Endothelial cell of umbilical vein (primary cell): Measurements from ENCODE around the gene SLC26A2. TPM values are rescaled to one million over a fixed set of nuclear protein-coding genes. Genes with fewer than 3 reads are reported as not detected.

Experiments
- BruUV-seq: library from RNA; stranded (reverse); fragments of 400-500 nt; replicated peaks from 2 replicates; lab custom pipeline; 2021; lab: Mats Ljungman, UMichigan
- CTCF ChIA-PET: fragments of 300-600, 350-600 bp; sonication (Branson Sonifier 250); formaldehyde crosslinking; loops from one replicate; lab custom pipeline; 2021; ENCODE audit warnings: antibody characterized with exemption, inconsistent platforms; lab: Charles Lee
- POLR2A ChIA-PET: fragments of 300-600, 350-600 bp; sonication (Branson Sonifier 250); formaldehyde crosslinking; loops from one replicate; lab custom pipeline; 2021; ENCODE audit warnings: antibody characterized with exemption, inconsistent platforms; lab: Charles Lee
- DNase-seq: peaks from one replicate; pipeline ENCODE4 v3.0.0-alpha.2; 2011; ENCODE audit warnings: low read depth, low spot score
- FAIRE-seq: peaks from 2 replicates; lab custom pipeline; 2011; peaks lifted over from hg19 to GRCh38; lab: Jason Lieb, UNC
- H2AFZ ChIP-seq: 2 replicates; pipeline ENCODE4 v1.6.0; 2012; ENCODE audit warnings: low read depth, low read length, control low read depth, inconsistent platforms
- H3K27ac ChIP-seq: 2 replicates; pipeline ENCODE4 v1.5.1; 2011; ENCODE audit warnings: low read depth, mild to moderate bottlenecking, control low read depth, low read length, moderate library complexity; ENCODE audit not compliant: insufficient read depth
- H3K27me3 ChIP-seq, 2 experiments: 2 replicates each; pipeline versions ENCODE4 v1.6.0 to v1.6.1; 2011; ENCODE audit warnings: low read length in 2 of 2, mixed read lengths in 1 of 2; ENCODE audit not compliant: control insufficient read depth in 2 of 2, insufficient read depth in 2 of 2
- H3K36me3 ChIP-seq, 2 experiments: 2 replicates in 1 of 2; 3 replicates in 1 of 2; pipeline ENCODE4 v1.5.1; 2011; ENCODE audit warnings: low read length in 2 of 2, mild to moderate bottlenecking in 1 of 2, moderate library complexity in 1 of 2; ENCODE audit not compliant: control insufficient read depth in 2 of 2, insufficient read depth in 2 of 2; ENCODE audit errors: extremely low read depth in 1 of 2
- H3K4me1 ChIP-seq: 3 replicates; pipeline ENCODE4 v1.5.1; 2011; ENCODE audit warnings: mild to moderate bottlenecking, low read length; ENCODE audit not compliant: control insufficient read depth, insufficient read depth; ENCODE audit errors: extremely low read depth
- H3K4me2 ChIP-seq: 2 replicates; pipeline ENCODE4 v1.6.1; 2011; ENCODE audit warnings: low read length, control low read depth, mixed read lengths; ENCODE audit not compliant: insufficient read depth
- H3K4me3 ChIP-seq, 3 experiments: fragments of 200-600 bp in 1 of 3; sonication (generic), shearing (Covaris generic) in 1 of 3; replicated peaks in 1 of 3; 2 replicates each; pipeline ENCODE4 v1.5.1; 2011 to 2016; ENCODE audit warnings: control low read depth in 3 of 3, low read length in 3 of 3, mild to moderate bottlenecking in 2 of 3, inconsistent platforms in 1 of 3, low read depth in 1 of 3, moderate library complexity in 1 of 3; ENCODE audit not compliant: insufficient read depth in 1 of 3
- H3K79me2 ChIP-seq: 2 replicates; pipeline ENCODE4 v1.6.0; 2012; ENCODE audit warnings: low read length, inconsistent platforms; ENCODE audit not compliant: control insufficient read depth, insufficient read depth
- H3K9ac ChIP-seq: replicated peaks from 2 replicates; pipeline ENCODE3; 2011; ENCODE audit warnings: low read length, control low read depth; ENCODE audit not compliant: insufficient read depth; ENCODE audit errors: extremely low read depth
- H3K9me1 ChIP-seq: replicated peaks from 3 replicates; pipeline ENCODE4 v1.6.0; 2011; ENCODE audit warnings: mild to moderate bottlenecking, low read length; ENCODE audit not compliant: control insufficient read depth, insufficient read depth; ENCODE audit errors: extremely low read depth
- H3K9me3 ChIP-seq: replicated peaks from 2 replicates; pipeline ENCODE4 v1.5.1; 2012; ENCODE audit warnings: low read length, inconsistent platforms; ENCODE audit not compliant: control insufficient read depth, insufficient read depth
- H4K20me1 ChIP-seq: replicated peaks from 2 replicates; pipeline ENCODE3; 2011; ENCODE audit warnings: mild to moderate bottlenecking, low read length; ENCODE audit not compliant: control insufficient read depth, insufficient read depth; ENCODE audit errors: extremely low read depth
- EZH2 ChIP-seq: IDR thresholded peaks from 2 replicates; pipeline ENCODE4 v1.6.1; 2012; ENCODE audit warnings: borderline replicate concordance, low read depth, mild to moderate bottlenecking, moderate library complexity, low read length, inconsistent platforms; ENCODE audit not compliant: severe bottlenecking
- FOS ChIP-seq: IDR thresholded peaks from 2 replicates; pipeline ENCODE4 v1.6.1; 2011; ENCODE audit warnings: mild to moderate bottlenecking, low read length, moderate library complexity, borderline replicate concordance; ENCODE audit not compliant: insufficient read depth
- GATA2 ChIP-seq: IDR thresholded peaks from 2 replicates; pipeline ENCODE4 v1.7.0; 2011; ENCODE audit warnings: low read depth, mild to moderate bottlenecking, moderate library complexity, mixed read lengths, low read length; ENCODE audit not compliant: insufficient read length, insufficient read depth
- JUN ChIP-seq: IDR thresholded peaks from 2 replicates; pipeline ENCODE4 v1.6.1; 2011; ENCODE audit warnings: borderline replicate concordance, low read depth; ENCODE audit not compliant: insufficient read length, insufficient read depth
- MYC ChIP-seq: IDR thresholded peaks from one replicate; pipeline ENCODE4 v1.6.1; 2011; ENCODE audit warnings: mild to moderate bottlenecking, low read depth, low read length
- POLR2A ChIP-seq: IDR thresholded peaks from 2 replicates; pipeline ENCODE4 v1.6.1; 2012; ENCODE audit warnings: low read depth, mild to moderate bottlenecking, control low read depth, low read length
- POLR2AphosphoS5 ChIP-seq: IDR thresholded peaks from 2 replicates; pipeline ENCODE4 v1.6.1; 2012; ENCODE audit warnings: low read depth, mild to moderate bottlenecking, control low read depth, low read length, moderate library complexity; ENCODE audit not compliant: insufficient read depth
- dilution Hi-C: fragments of 300-500 bp; cut with MboI; formaldehyde crosslinking; loops from one replicate; pipeline ENCODE4 v1.15.0; 2019; ENCODE audit warnings: low sequenced_read_pairs; ENCODE audit not compliant: extremely low pct_ligation_motif_present
- intact Hi-C: fragments of 100-400 bp; cut with micrococcal nuclease; formaldehyde crosslinking; loops from one replicate; pipeline ENCODE4 v1.10.0; 2022
- polyA plus RNA-seq, 4 experiments: library from polyadenylated mRNA; depleted of rRNA in 3 of 4; stranded (reverse) in 3 of 4; unstranded in 1 of 4; fragments of >200 nt; gene quantifications; 2 replicates each; pipeline versions ENCODE4 v1.2.1 to v1.2.3, GENCODE V29; 2011 to 2012; ENCODE audit warnings: missing spikeins in 1 of 4
- total RNA-seq: library from RNA; stranded (reverse); gene quantifications from 2 replicates; pipeline ENCODE4 v1.2.3, GENCODE V29; 2021
- TF ChIP-seq, protein P1 (sequence below): IDR thresholded peaks from 2 replicates; pipeline ENCODE4 v1.6.1; 2011; ENCODE audit not compliant: insufficient read depth, insufficient read length
- TF ChIP-seq, protein P2 (sequence below), 2 donors: IDR thresholded peaks; 1 replicate in 1 of 2; 2 replicates in 1 of 2; pipeline ENCODE4 v1.5.1; 2011; ENCODE audit warnings: low read length in 2 of 2, mild to moderate bottlenecking in 2 of 2, moderate library complexity in 2 of 2, control low read depth in 1 of 2, inconsistent platforms in 1 of 2, low read depth in 1 of 2; ENCODE audit not compliant: insufficient read depth in 1 of 2; ENCODE audit errors: extremely low read depth in 1 of 2

SLC26A2 gene
- total and polyA plus RNA-seq, 2 donors (not counting 3 experiments of a cell fraction or from before 2014, with no cell fraction given) = 5.9 to 16.8 TPM

DNA sequence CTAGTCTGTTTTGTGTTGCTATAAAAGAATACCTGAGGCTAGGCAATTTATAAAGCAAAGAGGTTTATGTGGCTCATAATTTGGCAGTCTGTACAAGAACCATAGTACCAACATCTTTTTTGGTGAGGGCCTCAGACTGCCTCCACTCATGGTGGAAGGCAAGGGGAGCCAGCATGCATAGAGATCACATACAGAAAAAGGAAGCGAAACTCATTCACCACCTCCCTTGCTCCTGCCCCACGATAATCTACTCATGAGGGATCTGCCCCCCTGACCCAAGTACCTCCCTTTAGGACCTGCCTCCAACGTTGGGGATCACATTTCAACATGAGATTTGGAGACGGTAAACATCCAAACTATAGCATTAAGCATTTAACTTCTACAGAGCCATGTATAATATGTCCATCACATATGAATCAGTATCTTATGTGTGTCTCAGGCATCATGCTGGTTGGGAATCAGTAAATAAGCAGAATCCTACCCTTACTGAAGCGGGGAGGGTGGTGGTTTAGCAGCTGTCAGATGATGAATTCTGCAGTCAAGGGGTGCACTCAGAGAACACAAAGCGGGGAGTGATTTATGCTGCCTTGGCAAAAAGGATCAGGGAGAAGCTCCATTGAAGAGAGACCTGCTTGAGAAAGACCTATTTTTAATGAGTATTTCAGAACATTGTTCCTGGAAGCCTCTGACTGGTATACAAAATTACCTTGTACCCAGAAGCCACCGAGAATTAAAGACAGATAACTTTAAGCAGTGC is 74.8 kb downstream of the SLC26A2 start:
- H3K36me3 ChIP-seq = peaks cover 27 to 42% of the 10 kb centered on the region in 2 experiments
- H3K4me2 ChIP-seq = no peak overlapping the region
- TF ChIP-seq FOS (no peak), GATA2 (no peak), EZH2 (no peak), JUN (no peak), MYC (no peak), POLR2AphosphoS5 (no peak), POLR2A (no peak)
- TF ChIP-seq, protein P1, sequence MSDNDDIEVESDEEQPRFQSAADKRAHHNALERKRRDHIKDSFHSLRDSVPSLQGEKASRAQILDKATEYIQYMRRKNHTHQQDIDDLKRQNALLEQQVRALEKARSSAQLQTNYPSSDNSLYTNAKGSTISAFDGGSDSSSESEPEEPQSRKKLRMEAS = no peak
- TF ChIP-seq, protein P2, sequence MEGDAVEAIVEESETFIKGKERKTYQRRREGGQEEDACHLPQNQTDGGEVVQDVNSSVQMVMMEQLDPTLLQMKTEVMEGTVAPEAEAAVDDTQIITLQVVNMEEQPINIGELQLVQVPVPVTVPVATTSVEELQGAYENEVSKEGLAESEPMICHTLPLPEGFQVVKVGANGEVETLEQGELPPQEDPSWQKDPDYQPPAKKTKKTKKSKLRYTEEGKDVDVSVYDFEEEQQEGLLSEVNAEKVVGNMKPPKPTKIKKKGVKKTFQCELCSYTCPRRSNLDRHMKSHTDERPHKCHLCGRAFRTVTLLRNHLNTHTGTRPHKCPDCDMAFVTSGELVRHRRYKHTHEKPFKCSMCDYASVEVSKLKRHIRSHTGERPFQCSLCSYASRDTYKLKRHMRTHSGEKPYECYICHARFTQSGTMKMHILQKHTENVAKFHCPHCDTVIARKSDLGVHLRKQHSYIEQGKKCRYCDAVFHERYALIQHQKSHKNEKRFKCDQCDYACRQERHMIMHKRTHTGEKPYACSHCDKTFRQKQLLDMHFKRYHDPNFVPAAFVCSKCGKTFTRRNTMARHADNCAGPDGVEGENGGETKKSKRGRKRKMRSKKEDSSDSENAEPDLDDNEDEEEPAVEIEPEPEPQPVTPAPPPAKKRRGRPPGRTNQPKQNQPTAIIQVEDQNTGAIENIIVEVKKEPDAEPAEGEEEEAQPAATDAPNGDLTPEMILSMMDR (IDR thresholded peaks at IDR 0.05; ENCODE audit: extremely low read depth in 1 of 2, insufficient read depth in 1 of 2, low read depth in 1 of 2, low read length in 2 of 2) = no peak
- intact Hi-C loops (no loop called here), dilution Hi-C loops (no loop called here)
- no peaks in the 10 kb centered on the region for H3K4me1 ChIP-seq
- H3K27me3 ChIP-seq = no peaks in the 10 kb centered on the region
- no peaks in the 10 kb centered on the region for H4K20me1 ChIP-seq
- no peak overlapping the region for H3K27ac ChIP-seq
- H3K9ac ChIP-seq = no peak overlapping the region
- no peaks in the 10 kb centered on the region for H3K79me2 ChIP-seq
- H2AFZ ChIP-seq = no peak overlapping the region
- no TSS peak for BruUV-seq
- H3K4me3 ChIP-seq = no peak overlapping the region
- no peaks in the 10 kb centered on the region for H3K9me3 ChIP-seq
- ChIA-PET CTCF (interaction anchor here (1.1 to 2.8 kb wide), 4 partner anchors 9 to 44 kb away, joined by 3 to 10 read pairs (median 8); no protein-coding TSS in a partner anchor), POLR2A (no interaction called here)
- no peak for DNase-seq
- FAIRE-seq = no peak
- no peaks in the 10 kb centered on the region for H3K9me1 ChIP-seq
